Activated B cell treated with CpG ODN at 0.5 μM for 24 hours (primary cell): ENCODE results near the gene MAP2K3. TPM values are rescaled to one million over a fixed set of nuclear protein-coding genes. Genes with fewer than 3 reads are reported as not detected.

ENCODE experiments used
- ATAC-seq: fragments of 200-7000 bp; cut with Tn5 transposase; one replicate; pipeline ENCODE4 v1.10.0; 2021; ENCODE audit warnings: low read depth, mild to moderate bottlenecking, moderate library complexity
- CTCF ChIA-PET: fragments of 350-600 bp; sonication (Branson Sonifier 250); formaldehyde crosslinking; loops from one replicate; lab custom pipeline; 2021; ENCODE audit warnings: antibody characterized with exemption; lab: Charles Lee
- POLR2A ChIA-PET: fragments of 350-600 bp; sonication (Branson Sonifier 250); formaldehyde crosslinking; loops from one replicate; lab custom pipeline; 2021; ENCODE audit warnings: antibody characterized with exemption; lab: Charles Lee
- DNase-seq: peaks from one replicate; pipeline ENCODE4 v3.0.0; 2022
- H3K27ac Mint-ChIP-seq: one replicate; pipeline ENCODE4 v1.8.0; 2020; ENCODE audit warnings: mixed read lengths
- H3K27me3 Mint-ChIP-seq: one replicate; pipeline ENCODE4 v1.8.0; 2021; ENCODE audit warnings: mixed read lengths
- H3K36me3 Mint-ChIP-seq: one replicate; pipeline ENCODE4 v1.8.0; 2021; ENCODE audit warnings: low read depth, mixed read lengths
- H3K4me1 Mint-ChIP-seq: one replicate; pipeline ENCODE4 v1.8.0; 2021; ENCODE audit warnings: mixed read lengths
- H3K4me3 Mint-ChIP-seq: one replicate; pipeline ENCODE4 v1.8.0; 2020; ENCODE audit warnings: mild to moderate bottlenecking, mixed read lengths
- H3K9me3 Mint-ChIP-seq: one replicate; pipeline ENCODE4 v1.8.0; 2020; ENCODE audit warnings: mixed read lengths
- CTCF ChIP-seq: fragments of 200-600 bp; IDR thresholded peaks from one replicate; pipeline ENCODE4 v1.8.0; 2022; ENCODE audit warnings: antibody characterized with exemption, mild to moderate bottlenecking
- intact Hi-C: fragments of 100-400 bp; cut with micrococcal nuclease; formaldehyde crosslinking; loops from one replicate; pipeline ENCODE4 v1.15.1; 2024
- total RNA-seq: library from RNA; stranded (reverse); gene quantifications from 2 replicates; pipeline ENCODE4 v1.2.3, GENCODE V29; 2022

The MAP2K3 gene
- total RNA-seq, 1 donor from 2014 or later: 81.1 TPM

- no peaks in the 10 kb centered on the region for H3K9me3 Mint-ChIP-seq
- H3K4me3 Mint-ChIP-seq: peak overlapping the region; percentile 95
- TF ChIP-seq CTCF: no peak
- ChIA-PET CTCF (interaction anchor here (1.9 to 3.0 kb wide), 3 partner anchors 10 to 246 kb away, joined by 6 to 22 read pairs (median 10); partner anchors contain the start of gene USP22), POLR2A (interaction anchor here (1.5 to 6.5 kb wide), 3 partner anchors 9 to 190 kb away, joined by 5 to 54 read pairs (median 5); no protein-coding TSS in a partner anchor)
- ATAC-seq: no peak
- peaks cover 1% of the 10 kb centered on the region for H3K27me3 Mint-ChIP-seq
- peaks cover 76% of the 10 kb centered on the region for H3K4me1 Mint-ChIP-seq
- intact Hi-C loops: loop anchor here (2.0 to 10.0 kb wide), 4 partner anchors 171 to 1915 kb away; partner anchors contain the start of genes AKAP10 and MAPK7
- no peak for DNase-seq
- peak overlapping the region; percentile 96 for H3K27ac Mint-ChIP-seq
- peaks cover 23% of the 10 kb centered on the region for H3K36me3 Mint-ChIP-seq
Measured at GRCh38 chr17:21289175-21289901, 4.8 kb downstream of the MAP2K3 start.

- Mint-ChIP-seq H3K36me3 (peaks cover 28% of the 10 kb centered on the region), H3K27me3 (peaks cover 1% of the 10 kb centered on the region), H3K4me1 (peaks cover 82% of the 10 kb centered on the region), H3K9me3 (no peaks in the 10 kb centered on the region), H3K27ac (peak overlapping the region; percentile 65), H3K4me3 (no peak overlapping the region)
- ChIA-PET POLR2A (interaction anchor here (1.8 to 6.5 kb wide), 2 partner anchors 8 to 14 kb away, joined by 5 to 54 read pairs; no protein-coding TSS in a partner anchor), CTCF (interaction anchor here (1.9 to 2.3 kb wide), 2 partner anchors 11 to 13 kb away, joined by 6 to 22 read pairs; no protein-coding TSS in a partner anchor)
- no peak for ATAC-seq
- no peak for DNase-seq
- intact Hi-C loops: loop anchor here (2.0 to 10.0 kb wide), 4 partner anchors 171 to 1915 kb away; partner anchors contain the start of genes AKAP10 and MAPK7
- no peak for TF ChIP-seq CTCF
Measured at GRCh38 chr17:21289902-21290571, 5.5 kb downstream of the MAP2K3 start.

- ChIA-PET CTCF (interaction anchor here (1.9 kb wide), 1 partner anchor 14 kb away, joined by 6 read pairs; no protein-coding TSS in a partner anchor), POLR2A (no interaction called here)
- no peak for ATAC-seq
- no peak for DNase-seq
- H3K27me3 Mint-ChIP-seq: peaks cover 1% of the 10 kb centered on the region
- intact Hi-C loops: no loop called here
- TF ChIP-seq CTCF: no peak
- H3K4me1 Mint-ChIP-seq: peaks cover 72% of the 10 kb centered on the region
- H3K36me3 Mint-ChIP-seq: peaks cover 24% of the 10 kb centered on the region
- peak overlapping the region; percentile 24 for H3K27ac Mint-ChIP-seq
- no peak overlapping the region for H3K4me3 Mint-ChIP-seq
- no peaks in the 10 kb centered on the region for H3K9me3 Mint-ChIP-seq
Measured at GRCh38 chr17:21291357-21291756, 6.8 kb downstream of the MAP2K3 start.

- Mint-ChIP-seq H3K36me3 (peaks cover 24% of the 10 kb centered on the region), H3K4me3 (no peak overlapping the region), H3K27me3 (peaks cover 1% of the 10 kb centered on the region), H3K27ac (peak overlapping the region; percentile 24), H3K4me1 (peaks cover 67% of the 10 kb centered on the region), H3K9me3 (no peaks in the 10 kb centered on the region)
- intact Hi-C loops: no loop called here
- TF ChIP-seq CTCF: no peak
- no peak for ATAC-seq
- CTCF ChIA-PET: no interaction called here
- POLR2A ChIA-PET: interaction anchor here (0.6 kb wide), 1 partner anchor 249 kb away, joined by 3 read pairs; the partner anchor contains the start of gene USP22
- DNase-seq: no peak
Measured at GRCh38 chr17:21291862-21292261, 7.4 kb downstream of the MAP2K3 start.
